Colonic mucosa (tissue), 4 donors: ENCODE results near the gene CKB. TPM values are rescaled to one million over a fixed set of nuclear protein-coding genes. Genes with fewer than 3 reads are reported as not detected.

Source experiments
- DNase-seq: peaks from one replicate; pipeline ENCODE4 v3.0.0-alpha.2; 2020
- H3K27ac ChIP-seq: fragments of 200-600 bp; one replicate; pipeline ENCODE4 v1.8.0; 2021
- H3K27me3 ChIP-seq: fragments of 200-600 bp; one replicate; pipeline ENCODE4 v1.8.0; 2021
- H3K36me3 ChIP-seq: fragments of 200-600 bp; one replicate; pipeline ENCODE4 v1.8.0; 2021
- H3K4me1 ChIP-seq: fragments of 200-600 bp; one replicate; pipeline ENCODE4 v1.8.0; 2021; ENCODE audit warnings: mild to moderate bottlenecking
- H3K4me3 ChIP-seq: fragments of 200-600 bp; one replicate; pipeline ENCODE4 v1.8.0; 2021
- H3K9ac ChIP-seq, 2 donors: one replicate each; pipeline ENCODE4 v1.7.0; 2013; ENCODE audit warnings: control low read depth in 2 of 2, low read depth in 2 of 2, low read length in 2 of 2
- H3K9me3 ChIP-seq: fragments of 200-600 bp; one replicate; pipeline ENCODE4 v1.8.0; 2021
- CTCF ChIP-seq: fragments of 200-600 bp; IDR thresholded peaks from one replicate; pipeline ENCODE4 v1.8.0; 2022; ENCODE audit warnings: antibody characterized with exemption, mild to moderate bottlenecking
- intact Hi-C: fragments of 100-400 bp; cut with DNase I; formaldehyde crosslinking; loops from one replicate; pipeline ENCODE4 v1.14.1; 2022
- total RNA-seq, 2 donors: library from RNA; stranded (reverse); fragmentation: NEBNext Ultra II Directional in 1 of 2; extraction: Animal tissue kit (Norgen Biotek cat#: 25700) in 1 of 2; gene quantifications; one replicate each; pipeline ENCODE4 v1.2.1, GENCODE V29; 2021
- donor health status: healthy.
- donor health status: DM: no; HTN: no; CAD: no.
- donor health status: DM: no; HTN: no; CAD: no.

The CKB gene
- total RNA-seq, 2 donors from 2014 or later: 1,501 to 4,641 TPM

- peak; percentile 16 for DNase-seq
- Histone ChIP-seq H3K4me3 (no peak overlapping the region), H3K36me3 (no peaks in the 10 kb centered on the region), H3K4me1 (peaks cover 9% of the 10 kb centered on the region), H3K9ac (no peak overlapping the region), H3K27me3 (no peaks in the 10 kb centered on the region), H3K27ac (no peak overlapping the region), H3K9me3 (no peaks in the 10 kb centered on the region)
- TF ChIP-seq CTCF: no peak
- intact Hi-C loops: no loop called here
Measured at GRCh38 chr14:103558071-103558882, 35.6 kb upstream of the CKB start.

- DNase-seq: no peak
Measured at GRCh38 chr14:103556946-103557758, 34.5 kb upstream of the CKB start.

GRCh38 chr14:103555559-103556337, 33.1 kb upstream of the CKB start:
- DNase-seq: no peak
- TF ChIP-seq CTCF: no peak
- intact Hi-C loops: no loop called here
- H3K36me3 ChIP-seq: no peaks in the 10 kb centered on the region
- H3K9ac ChIP-seq: no peak overlapping the region
- H3K9me3 ChIP-seq: no peaks in the 10 kb centered on the region
- no peaks in the 10 kb centered on the region for H3K27me3 ChIP-seq
- no peak overlapping the region for H3K4me3 ChIP-seq
- no peak overlapping the region for H3K27ac ChIP-seq
- H3K4me1 ChIP-seq: peaks cover 3% of the 10 kb centered on the region

More at GRCh38 chr14:103556946-103557758, 34.5 kb upstream of the CKB start:
- Histone ChIP-seq H3K4me1 (peaks cover 9% of the 10 kb centered on the region), H3K9ac (no peak overlapping the region), H3K4me3 (no peak overlapping the region), H3K36me3 (no peaks in the 10 kb centered on the region), H3K27me3 (no peaks in the 10 kb centered on the region), H3K27ac (no peak overlapping the region), H3K9me3 (no peaks in the 10 kb centered on the region)
- intact Hi-C loops: no loop called here
- TF ChIP-seq CTCF: no peak

GRCh38 chr14:103552846-103553210, 30.2 kb upstream of the CKB start:
- no peak overlapping the region for H3K27ac ChIP-seq
- no peak overlapping the region for H3K4me3 ChIP-seq
- no peak for DNase-seq
- H3K36me3 ChIP-seq: no peaks in the 10 kb centered on the region
- no peaks in the 10 kb centered on the region for H3K9me3 ChIP-seq
- no peaks in the 10 kb centered on the region for H3K4me1 ChIP-seq
- intact Hi-C loops: no loop called here
- no peaks in the 10 kb centered on the region for H3K27me3 ChIP-seq
- TF ChIP-seq CTCF: no peak
- H3K9ac ChIP-seq: no peak overlapping the region
